Skeletal muscle tissue (tissue), 4 donors: ENCODE data around the gene PSTK. TPM values are rescaled to one million over a fixed set of nuclear protein-coding genes. Genes with fewer than 3 reads are reported as not detected.
A peak's percentile ranks its signal among the peaks of the same experiment; 100 is the strongest.

Source experiments
- H3K27ac ChIP-seq: one replicate; pipeline ENCODE4 v1.7.0; 2013; ENCODE audit warnings: mild to moderate bottlenecking, low read depth, low read length, inconsistent platforms
- H3K27me3 ChIP-seq, 3 donors: one replicate each; pipeline ENCODE4 v1.7.0; 2013; ENCODE audit warnings: low read length in 3 of 3; ENCODE audit not compliant: control insufficient read depth in 3 of 3, insufficient read depth in 3 of 3
- H3K36me3 ChIP-seq, 3 donors: one replicate each; pipeline ENCODE4 v1.7.0; 2013; ENCODE audit warnings: low read length in 3 of 3; ENCODE audit not compliant: control insufficient read depth in 3 of 3, insufficient read depth in 3 of 3
- H3K4me1 ChIP-seq, 3 donors: one replicate each; pipeline ENCODE4 v1.7.0; 2013; ENCODE audit warnings: low read length in 3 of 3, mild to moderate bottlenecking in 3 of 3; ENCODE audit not compliant: control insufficient read depth in 3 of 3, insufficient read depth in 3 of 3
- H3K4me3 ChIP-seq, 3 donors: one replicate each; pipeline ENCODE4 v1.7.0; 2013; ENCODE audit warnings: low read length in 3 of 3
- H3K9ac ChIP-seq, 3 donors: one replicate each; pipeline ENCODE4 v1.7.0; 2013; ENCODE audit warnings: low read length in 3 of 3, mild to moderate bottlenecking in 3 of 3, moderate library complexity in 2 of 3, low read depth in 1 of 3
- H3K9me3 ChIP-seq, 3 donors: one replicate each; pipeline ENCODE4 v1.7.0; 2013; ENCODE audit warnings: low read length in 3 of 3; ENCODE audit not compliant: control insufficient read depth in 3 of 3
- total RNA-seq: library from RNA; depleted of rRNA; stranded (reverse); fragments of >200 nt; gene quantifications from one replicate; pipeline ENCODE4 v1.2.3, GENCODE V29; 2014
- donor health status: Osteomylitis.

Gene PSTK
- total RNA-seq: 5.7 TPM

DNA sequence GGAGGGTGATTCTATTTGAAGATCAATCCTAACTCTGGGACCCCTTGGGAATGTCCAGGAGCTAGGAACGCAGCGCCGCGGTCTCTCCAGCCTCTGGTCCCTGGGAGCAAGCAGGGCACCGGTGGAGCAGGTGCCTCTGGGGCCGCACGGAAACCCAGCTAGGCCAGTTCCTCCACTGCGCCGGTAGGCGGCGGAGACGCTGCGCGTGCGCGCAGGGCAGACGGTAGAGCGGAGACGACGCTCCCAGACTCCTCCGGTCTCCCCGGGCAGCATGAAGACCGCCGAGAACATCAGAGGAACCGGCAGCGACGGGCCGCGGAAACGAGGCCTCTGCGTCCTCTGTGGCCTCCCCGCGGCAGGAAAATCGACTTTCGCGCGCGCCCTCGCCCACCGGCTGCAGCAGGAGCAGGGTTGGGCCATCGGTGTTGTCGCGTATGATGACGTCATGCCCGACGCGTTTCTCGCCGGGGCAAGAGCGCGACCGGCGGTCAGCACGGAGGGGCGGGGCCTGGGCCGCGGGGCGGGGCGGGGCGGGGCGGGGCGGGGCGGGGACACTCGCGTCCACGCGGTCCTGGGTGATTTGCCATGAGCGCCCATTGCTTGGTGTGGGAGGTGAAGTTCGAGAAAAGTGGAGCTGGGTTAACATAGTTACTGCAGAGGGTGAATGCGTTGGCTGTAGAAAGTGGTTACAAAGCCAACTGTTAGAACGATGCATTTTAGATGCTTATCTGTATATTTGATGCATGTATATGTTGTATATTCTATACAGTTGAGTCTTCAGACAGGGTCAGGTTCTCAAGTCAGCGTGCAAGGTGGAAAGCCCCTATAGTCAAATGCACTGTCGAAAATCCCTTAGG lies at the start of gene PSTK:
Gene PSTK (plus strand): TSS at position 193 of the 857 bp plus-strand sequence. CDS start 79 bp downstream, at position 272.
- peaks cover 6 to 9% (median 7%) of the 10 kb centered on the region in 3 donors for H3K4me1 ChIP-seq
- no peaks in the 10 kb centered on the region for H3K9me3 ChIP-seq
- peak within 1 kb of the TSS; percentile 81 to 93 (median 92) for H3K4me3 ChIP-seq
- H3K9ac ChIP-seq: peak within 1 kb of the TSS; percentile 84 to 94 (median 92)
- no peaks in the 10 kb centered on the region for H3K36me3 ChIP-seq
- no peaks in the 10 kb centered on the region for H3K27me3 ChIP-seq
- peak within 1 kb of the TSS; percentile 86 for H3K27ac ChIP-seq

GRCh38 chr10:122931088-122931906 lies 48.9 kb upstream of the PSTK start:
- no peak overlapping the region for H3K27ac ChIP-seq
- no peaks in the 10 kb centered on the region for H3K4me1 ChIP-seq
- H3K27me3 ChIP-seq: no peaks in the 10 kb centered on the region
- H3K9me3 ChIP-seq: no peaks in the 10 kb centered on the region
- H3K4me3 ChIP-seq: no peak overlapping the region
- H3K9ac ChIP-seq: no peak overlapping the region
- H3K36me3 ChIP-seq: peaks cover 0 to 6% (median 0%) of the 10 kb centered on the region in 3 donors

- Histone ChIP-seq H3K9ac (no peak overlapping the region), H3K27me3 (no peaks in the 10 kb centered on the region), H3K4me3 (no peak overlapping the region), H3K36me3 (peaks cover 2 to 18% (median 10%) of the 10 kb centered on the region in 3 donors), H3K4me1 (no peaks in the 10 kb centered on the region), H3K9me3 (no peaks in the 10 kb centered on the region), H3K27ac (no peak overlapping the region)
Measured at GRCh38 chr10:122939133-122939855, 40.9 kb upstream of the PSTK start.

DNA sequence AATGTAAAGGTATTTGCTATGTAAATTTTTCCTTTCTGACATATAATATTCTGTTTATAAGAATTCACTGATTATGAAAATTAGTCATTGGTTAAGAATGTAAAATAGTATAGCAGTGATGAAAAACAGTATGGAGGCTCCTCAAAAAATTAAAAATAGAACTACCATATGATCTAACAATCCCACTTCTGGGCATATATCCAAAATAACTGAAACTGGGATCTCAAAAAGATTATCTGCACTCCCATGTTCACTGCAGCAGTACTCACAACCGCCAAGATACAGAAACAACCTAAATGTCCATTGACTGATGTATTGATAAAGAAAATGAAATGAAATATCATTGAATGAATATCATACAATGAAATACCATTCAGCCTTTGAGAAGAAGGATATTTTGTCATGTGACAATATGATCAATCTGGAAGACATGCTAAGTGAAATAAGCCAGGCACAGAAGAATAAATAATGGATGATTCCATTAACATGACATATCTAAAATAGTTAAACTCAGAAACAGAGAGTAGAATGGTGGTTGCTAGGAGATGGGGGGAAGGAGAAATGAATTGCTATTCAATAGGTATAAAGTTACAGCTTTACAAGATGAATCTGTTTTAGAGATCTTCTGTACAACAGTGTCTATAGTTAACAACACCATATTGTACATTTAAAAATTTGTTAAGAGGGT lies 40.2 kb upstream of the PSTK start:
- Histone ChIP-seq H3K27ac (no peak overlapping the region), H3K4me1 (no peaks in the 10 kb centered on the region), H3K36me3 (peaks cover 2 to 18% (median 10%) of the 10 kb centered on the region in 3 donors), H3K4me3 (no peak overlapping the region), H3K27me3 (no peaks in the 10 kb centered on the region), H3K9me3 (no peaks in the 10 kb centered on the region), H3K9ac (no peak overlapping the region)

DNA sequence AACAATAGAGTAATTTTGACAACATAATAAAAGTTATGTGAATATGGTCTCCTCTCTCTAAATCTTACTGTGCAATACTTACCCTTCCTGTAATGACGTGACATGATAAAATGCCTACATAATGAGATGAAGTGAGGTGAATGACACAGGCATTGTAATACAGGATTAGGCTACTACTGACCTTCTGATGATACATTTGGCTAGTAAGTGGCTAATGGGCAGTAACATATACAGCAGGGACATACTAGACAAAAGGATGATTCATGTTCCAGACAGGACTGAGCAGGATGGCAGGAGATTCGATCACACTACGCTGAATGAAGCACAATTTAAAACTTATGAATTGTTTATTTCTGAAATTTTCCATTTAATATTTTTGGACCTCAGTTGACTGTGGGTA lies 30.9 kb upstream of the PSTK start:
- peaks cover 3 to 7% (median 4%) of the 10 kb centered on the region in 3 donors for H3K4me1 ChIP-seq
- no peaks in the 10 kb centered on the region for H3K27me3 ChIP-seq
- H3K4me3 ChIP-seq: no peak overlapping the region
- H3K9me3 ChIP-seq: no peaks in the 10 kb centered on the region
- H3K27ac ChIP-seq: no peak overlapping the region
- peaks cover 9 to 31% (median 30%) of the 10 kb centered on the region in 3 donors for H3K36me3 ChIP-seq
- H3K9ac ChIP-seq: no peak overlapping the region

DNA sequence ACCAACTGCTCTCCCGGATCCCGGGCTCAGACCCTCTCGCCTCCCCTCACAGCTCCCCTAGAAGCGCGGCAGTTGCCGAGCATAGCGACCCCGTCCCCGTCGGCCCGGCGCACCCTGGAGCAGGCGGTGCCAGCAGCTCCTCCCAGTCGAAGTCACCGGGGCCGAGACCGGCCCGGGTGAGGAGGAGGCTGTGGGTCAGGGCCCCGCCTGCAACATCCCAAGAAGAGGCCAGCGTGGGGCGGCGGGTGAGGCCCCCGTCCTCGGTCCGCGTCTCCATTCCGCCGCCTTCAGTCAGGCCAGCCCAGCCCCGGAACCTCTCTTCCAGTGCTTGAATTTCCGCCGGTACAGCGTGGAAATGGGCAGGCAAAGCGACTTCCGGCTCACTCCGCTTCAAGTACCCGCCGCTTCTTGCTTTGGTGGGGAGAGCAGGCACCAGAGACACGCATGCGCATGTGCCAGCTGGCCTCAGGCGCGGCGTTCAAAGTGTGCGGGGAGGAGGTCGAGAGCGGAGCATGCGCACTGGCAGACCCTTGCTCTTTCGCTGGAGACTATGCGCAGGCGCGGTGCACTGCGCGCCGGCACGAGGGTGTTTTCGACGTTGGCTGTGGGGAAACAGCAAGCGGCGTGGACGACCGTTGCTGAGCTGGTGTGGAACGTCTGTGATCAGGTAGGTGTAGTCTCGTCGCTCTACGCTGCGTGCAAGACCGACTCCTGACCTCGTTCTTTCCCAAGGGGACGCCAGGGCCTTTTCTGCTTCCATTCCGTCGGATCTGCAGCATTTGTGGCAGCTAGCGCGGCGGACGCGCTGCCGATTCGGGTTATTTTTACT lies 26.1 kb upstream of the PSTK start, which contains the start of gene C10orf88:
Gene C10orf88 (minus strand): TSS at position 326 of the 829 bp plus-strand sequence. CDS start 49 bp downstream, at position 277.
- Histone ChIP-seq H3K27me3 (no peaks in the 10 kb centered on the region), H3K4me1 (peaks cover 8 to 12% (median 11%) of the 10 kb centered on the region in 3 donors), H3K27ac (peak within 1 kb of the TSS; percentile 70), H3K36me3 (peaks cover 0 to 12% (median 6%) of the 10 kb centered on the region in 3 donors), H3K4me3 (peak within 1 kb of the TSS; percentile 83 to 89 (median 86)), H3K9me3 (no peaks in the 10 kb centered on the region), H3K9ac (peak within 1 kb of the TSS; percentile 82 to 91 (median 89))

GRCh38 chr10:122954731-122955050 lies 25.5 kb upstream of the PSTK start:
- Histone ChIP-seq H3K27ac (no peak overlapping the region), H3K4me1 (peaks cover 8 to 12% (median 11%) of the 10 kb centered on the region in 3 donors), H3K9ac (no peak overlapping the region)

DNA sequence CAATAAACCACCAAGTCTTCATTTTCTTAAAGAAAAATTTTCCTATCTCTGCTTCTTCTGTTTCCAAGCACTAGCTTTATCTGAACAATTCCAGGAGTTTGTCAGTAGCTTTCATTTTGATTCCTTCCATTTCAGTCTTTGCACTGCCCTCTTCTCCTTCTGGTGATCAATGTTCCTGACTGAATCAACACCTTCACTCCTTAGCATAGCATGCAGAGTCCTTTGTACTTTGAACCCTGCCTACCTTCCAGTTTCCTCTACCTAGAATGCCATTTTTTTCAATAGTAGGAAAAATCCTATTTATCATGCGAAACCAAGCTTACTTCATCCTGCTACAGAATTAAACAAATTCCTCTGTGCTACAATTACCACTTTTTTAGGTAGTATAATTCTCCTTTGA lies 24.3 kb upstream of the PSTK start:
- no peaks in the 10 kb centered on the region for H3K27me3 ChIP-seq
- H3K9me3 ChIP-seq: no peaks in the 10 kb centered on the region

More at GRCh38 chr10:122954731-122955050, 25.5 kb upstream of the PSTK start:
- Histone ChIP-seq H3K9me3 (no peaks in the 10 kb centered on the region), H3K4me3 (peak overlapping the region; percentile 83 to 89 (median 86)), H3K27me3 (no peaks in the 10 kb centered on the region), H3K36me3 (peaks cover 0 to 8% (median 4%) of the 10 kb centered on the region in 3 donors)

More for the DNA sequence above, 24.3 kb upstream of the PSTK start:
- Histone ChIP-seq H3K4me1 (peaks cover 8 to 12% (median 11%) of the 10 kb centered on the region in 3 donors), H3K4me3 (no peak overlapping the region), H3K9ac (no peak overlapping the region), H3K36me3 (peaks cover 0 to 5% (median 0%) of the 10 kb centered on the region in 3 donors), H3K27ac (no peak overlapping the region)
